Stimulated activated CD4-positive, alpha-beta T cell treated with anti-CD3 and anti-CD28 coated beads, Interleukin-1b, Interleukin-23, amount 100 ng/mL, for 4 hours (primary cell): ENCODE measurements around the gene ETFDH.
A peak's percentile ranks its signal among the peaks of the same experiment; 100 is the strongest.
"Not testable (repeated sequence)": the region's sequence is repeated elsewhere in the genome, so short reads cannot be mapped to it uniquely, and the experiment has no call there.

Source experiments
- DNase-seq, 2 donors: peaks; one replicate each; pipeline ENCODE4 v3.0.0-alpha.2; 2020; ENCODE audit warnings: low read depth in 2 of 2

Gene ETFDH

GRCh38 chr4:158671915-158672806 lies at the start of gene ETFDH:
TSS of gene ETFDH (plus strand) at chr4:158672296. CDS start at chr4:158672457, 161 bp downstream.
- DNase-seq = peak; percentile 94 to 95

DNA sequence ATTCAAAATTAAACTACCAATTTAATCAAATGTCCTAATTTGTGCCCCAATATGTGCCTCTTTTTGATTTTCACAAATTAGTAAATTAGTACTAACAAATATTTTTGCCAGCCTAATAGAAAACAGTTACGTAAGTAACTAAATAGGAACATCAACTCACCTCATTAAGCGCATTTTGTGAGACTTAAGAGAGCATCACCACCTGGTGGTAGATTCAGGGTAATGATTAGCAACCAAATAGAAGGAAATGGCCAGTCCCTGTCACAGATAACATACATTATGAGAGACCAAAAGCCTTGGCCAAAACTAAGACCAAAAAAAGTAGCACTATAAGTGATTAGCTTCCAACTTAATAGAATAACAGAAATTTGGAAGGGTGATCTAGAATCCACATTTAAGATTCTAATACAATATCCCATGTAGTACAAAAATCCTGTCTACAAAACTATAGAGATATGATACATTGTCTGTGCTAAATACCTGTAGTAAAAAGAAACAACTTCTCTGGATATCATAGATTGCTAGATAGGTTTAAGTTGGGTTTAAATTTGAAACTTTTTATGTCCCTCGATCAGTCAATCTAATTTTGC lies 47.1 kb upstream of the ETFDH start:
- DNase-seq = no peak

- DNase-seq = no peak
These were observed 46.6 kb upstream of the ETFDH start for GRCh38 chr4:158625544-158625943.

- DNase-seq = no peak
These were observed 41.2 kb upstream of the ETFDH start for GRCh38 chr4:158630893-158631292.

GRCh38 chr4:158636619-158637018 lies 35.5 kb upstream of the ETFDH start:
- DNase-seq = no peak

DNA sequence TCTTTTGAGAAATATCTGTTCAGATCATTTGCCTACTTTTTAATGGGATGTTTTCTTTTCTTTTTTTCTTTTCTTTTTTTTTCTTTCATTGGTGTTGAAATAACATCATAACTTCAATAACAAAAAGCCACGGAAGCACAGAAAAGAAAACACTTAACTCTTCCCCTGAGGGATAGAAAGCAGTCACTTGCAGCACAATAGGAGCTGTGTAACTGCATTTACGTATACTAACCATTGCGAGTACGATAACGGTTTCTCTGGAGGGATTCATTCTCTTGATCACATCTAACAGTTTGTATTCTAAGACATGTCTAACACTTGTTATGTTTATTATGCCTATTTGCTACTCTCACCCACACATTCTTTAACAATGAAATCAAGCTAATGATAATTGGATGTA lies 27.7 kb upstream of the ETFDH start:
- no peak for DNase-seq

- DNase-seq = no peak
These were observed 27.3 kb upstream of the ETFDH start for GRCh38 chr4:158644760-158645159.

- DNase-seq = no peak
These were observed 22.9 kb upstream of the ETFDH start for GRCh38 chr4:158649111-158649680.

GRCh38 chr4:158652920-158653319 lies 19.2 kb upstream of the ETFDH start:
- DNase-seq = no peak

- no peak for DNase-seq
These were observed 15.7 kb upstream of the ETFDH start for GRCh38 chr4:158656439-158656838.

- DNase-seq = no peak
These were observed 14.8 kb upstream of the ETFDH start for GRCh38 chr4:158657291-158657690.

DNA sequence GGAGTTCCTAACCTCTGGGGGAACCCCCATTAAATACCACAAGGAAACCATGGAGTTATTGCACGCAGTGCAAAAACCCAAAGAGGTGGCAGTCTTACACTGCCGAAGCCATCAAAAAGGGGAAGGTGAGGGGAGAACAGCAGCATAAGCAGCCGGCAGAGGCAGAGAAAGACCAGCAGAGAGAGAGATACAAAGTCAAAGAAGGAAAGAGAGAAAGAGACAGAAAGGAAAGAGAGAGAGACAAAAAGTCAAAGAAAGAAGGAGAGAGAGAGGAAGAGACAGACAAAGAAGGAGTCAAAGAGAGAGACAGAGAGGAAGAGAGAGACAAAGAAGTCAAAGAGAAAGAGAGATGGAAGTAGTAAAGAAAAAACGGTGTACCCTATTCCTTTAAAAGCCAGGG lies 8.8 kb upstream of the ETFDH start:
- DNase-seq = not testable (repeated sequence)

DNA sequence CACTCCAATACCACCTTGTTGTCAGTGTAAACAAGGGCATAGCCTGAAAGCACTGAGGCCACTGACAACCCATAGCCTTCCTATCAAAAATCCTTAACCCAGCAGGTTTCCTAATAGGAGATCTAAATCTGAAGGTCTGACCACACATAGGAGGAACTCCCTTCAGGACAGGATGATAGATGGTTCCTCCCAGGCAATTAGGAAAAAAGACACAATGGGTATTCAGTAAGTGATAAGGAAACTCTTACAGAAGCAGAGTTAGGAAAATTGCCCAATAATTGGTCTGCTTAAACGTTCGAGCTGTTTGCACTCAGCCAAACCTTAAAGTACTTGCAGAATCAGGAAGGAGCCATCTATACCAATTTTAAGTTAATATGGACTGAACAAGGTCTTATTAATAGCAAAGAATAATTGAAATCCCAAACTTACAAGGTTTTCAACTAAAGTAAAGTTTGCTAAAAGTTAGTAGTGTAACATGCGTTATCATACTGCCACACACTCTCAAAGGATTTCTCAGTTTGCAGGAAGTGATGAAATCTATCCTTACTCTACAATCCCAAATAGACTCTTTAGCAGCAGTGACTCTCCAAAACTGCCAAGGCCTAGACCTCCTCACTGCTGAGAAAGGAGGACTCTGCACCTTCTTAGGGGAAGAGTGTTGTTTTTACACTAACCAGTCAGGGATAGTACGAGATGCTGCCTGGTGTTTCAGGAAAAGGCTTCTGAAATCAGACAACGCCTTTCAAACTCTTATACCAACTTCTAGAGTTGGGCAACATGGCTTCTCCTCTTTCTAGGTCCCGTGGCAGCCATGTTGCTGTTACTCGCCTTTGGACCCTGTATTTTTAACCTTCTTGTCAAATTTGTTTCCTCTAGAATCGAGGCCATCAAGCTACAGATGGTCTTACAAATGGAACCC lies 8.1 kb upstream of the ETFDH start:
- DNase-seq = not testable (repeated sequence)

DNA sequence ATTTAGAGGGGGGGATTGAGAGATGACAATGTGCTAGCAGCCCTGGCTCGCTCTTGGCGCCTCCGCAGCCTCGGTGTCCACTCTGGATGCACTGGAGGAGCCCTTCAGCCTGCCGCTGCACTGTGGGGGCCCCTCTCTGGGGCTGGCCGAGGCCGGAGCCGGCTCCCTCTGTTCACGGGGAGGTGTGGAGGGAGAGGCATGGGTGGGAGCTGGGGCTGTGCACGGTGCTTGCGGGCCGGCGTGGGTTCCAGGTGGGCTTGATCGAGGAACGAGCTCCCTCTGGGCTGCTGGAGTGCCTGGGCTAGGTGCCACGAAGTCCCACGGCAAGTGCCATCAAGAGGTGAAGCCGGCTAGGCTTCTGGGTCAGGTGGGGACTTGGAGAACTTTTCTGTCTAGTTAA lies 7.3 kb upstream of the ETFDH start:
- DNase-seq = no peak

DNA sequence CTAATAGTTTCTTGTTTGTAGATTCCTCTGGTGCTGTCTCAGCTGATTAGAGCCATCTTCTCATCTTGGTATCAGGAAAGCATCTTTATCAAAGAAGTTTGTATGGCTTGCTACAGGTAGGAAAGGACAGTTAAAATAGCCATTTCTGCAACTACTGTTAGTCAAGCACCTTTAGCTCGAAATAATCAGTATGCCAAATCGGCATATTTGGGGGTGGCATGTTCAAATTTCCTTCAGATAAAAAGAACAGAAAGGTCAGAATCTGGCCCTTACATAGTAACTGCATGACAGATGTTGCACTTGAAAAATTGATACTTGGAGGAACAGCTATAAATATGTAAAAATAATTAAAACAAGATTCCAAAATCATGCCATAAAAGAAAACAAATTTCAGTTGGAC lies 5.2 kb upstream of the ETFDH start:
- no peak for DNase-seq

DNA sequence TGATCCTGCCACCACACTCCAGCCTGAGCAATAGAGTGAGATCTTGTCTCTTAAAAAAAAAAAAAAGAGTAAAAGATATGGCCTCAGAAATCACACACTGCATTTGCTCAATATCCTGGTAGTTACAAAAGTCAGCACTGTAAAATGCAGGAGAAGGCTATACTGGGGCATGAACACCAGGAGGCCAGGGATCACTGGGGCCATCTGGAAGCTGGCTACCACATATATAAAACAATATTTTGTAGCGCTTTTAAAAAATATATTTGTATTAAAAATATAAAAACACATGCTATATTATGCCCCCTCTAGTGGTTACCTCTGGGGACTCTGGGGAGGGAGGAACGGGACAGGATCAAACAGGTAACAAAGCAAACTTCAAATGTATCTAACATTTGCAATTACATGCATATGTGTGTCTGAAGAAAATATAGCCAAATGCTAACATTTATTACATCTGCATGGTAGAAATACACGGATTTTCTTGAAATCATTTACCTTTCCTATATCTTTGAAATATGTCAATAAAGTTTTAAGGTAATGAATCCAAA lies 4.4 kb upstream of the ETFDH start:
- DNase-seq = no peak

GRCh38 chr4:158669310-158669709 lies 2.8 kb upstream of the ETFDH start:
- DNase-seq = no peak

DNA sequence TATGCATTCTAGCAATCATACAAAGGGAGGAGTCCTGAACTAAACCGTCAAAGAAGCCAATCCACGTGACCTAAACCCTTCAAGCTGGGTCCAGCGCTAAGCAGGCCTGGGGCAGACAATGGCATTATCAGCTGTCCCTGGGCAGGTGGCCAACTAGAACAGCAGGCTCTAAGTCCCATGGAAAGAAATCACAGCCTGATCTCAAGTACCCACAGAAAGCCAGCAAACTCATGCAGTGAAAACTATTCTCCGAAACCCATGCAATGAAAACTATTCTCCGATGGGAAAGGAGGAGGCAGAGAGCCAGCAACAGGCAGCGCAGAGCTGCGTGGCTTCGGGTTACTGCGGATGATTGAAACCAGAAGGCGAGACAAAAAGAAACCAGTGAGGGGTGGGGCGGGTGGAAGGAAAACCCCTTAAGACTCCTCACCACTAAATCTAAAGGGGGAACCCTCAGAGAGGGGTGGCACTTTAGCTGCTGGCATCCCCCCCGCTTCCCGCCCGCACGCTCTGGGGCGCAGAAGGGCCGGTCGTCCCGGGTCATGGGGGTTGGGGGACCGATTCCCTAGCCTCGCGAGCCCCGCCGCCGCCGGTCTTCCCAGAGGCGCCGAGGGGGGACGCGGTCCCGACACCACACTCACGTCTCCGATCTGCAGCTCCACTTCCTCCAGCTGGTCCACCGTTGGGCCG lies 976 bp upstream of the ETFDH start:
- DNase-seq = peak; percentile 25 to 46

DNA sequence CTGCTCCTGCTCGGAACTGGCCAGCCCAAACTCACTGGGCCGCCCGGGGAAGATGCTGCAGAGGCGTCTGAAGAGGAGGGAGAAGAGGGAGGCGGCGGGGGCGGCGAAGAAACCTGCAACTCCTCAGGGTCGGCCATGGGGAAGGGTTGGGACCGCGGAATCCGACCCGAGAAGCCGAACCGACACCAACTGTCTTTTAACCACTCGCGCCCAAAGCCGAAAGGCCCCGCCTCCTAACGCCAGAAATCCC lies 506 bp upstream of the ETFDH start, which contains the start of gene C4orf46:
C4orf46 (minus strand) TSS at position 223 of the 250 bp plus-strand sequence; CDS start at position 137, 86 bp downstream.
- no peak for DNase-seq

DNA sequence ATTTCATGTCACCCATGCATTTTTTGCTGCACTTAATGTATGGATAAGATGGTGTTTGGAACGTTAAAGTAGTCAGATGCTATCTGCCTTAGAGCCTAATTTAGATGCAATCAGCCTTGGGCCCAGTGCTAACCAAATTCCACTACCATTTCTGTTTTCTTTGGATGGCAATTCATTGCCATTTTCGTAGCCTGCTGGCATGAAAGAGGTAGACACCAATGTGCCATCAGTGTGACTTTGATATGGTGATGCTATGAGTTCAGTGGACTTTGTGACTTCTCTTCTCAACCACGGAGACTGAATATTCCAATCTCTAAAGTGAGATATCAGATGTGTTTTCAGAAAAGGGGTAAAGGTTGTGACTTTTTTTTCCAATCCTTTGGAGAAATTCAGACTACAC lies 1.5 kb downstream of the ETFDH start:
- no peak for DNase-seq

- DNase-seq = no peak
These were observed 4.0 kb downstream of the ETFDH start for GRCh38 chr4:158676076-158676475.
